NCI-H1694 (cell line): ENCODE results near the gene RAPGEF1.

Source experiments
- DNase-seq: peaks from one replicate; lab custom pipeline; 2025; lab: John Stamatoyannopoulos, UW

Gene RAPGEF1

GRCh38 chr9:131650254-131650653 lies 89.6 kb downstream of the RAPGEF1 start:
- DNase-seq: no peak

- no peak for DNase-seq
Observed at GRCh38 chr9:131649646-131650045, 90.2 kb downstream of the RAPGEF1 start.

- DNase-seq: no peak
Observed at GRCh38 chr9:131645078-131645776, 94.6 kb downstream of the RAPGEF1 start.

- no peak for DNase-seq
Observed at GRCh38 chr9:131642496-131643083, 97.3 kb downstream of the RAPGEF1 start.

- DNase-seq: no peak
Observed at GRCh38 chr9:131641618-131642495, 98.0 kb downstream of the RAPGEF1 start.

GRCh38 chr9:131640438-131641137 lies 99.3 kb downstream of the RAPGEF1 start:
- DNase-seq: no peak

- DNase-seq: no peak
Observed at GRCh38 chr9:131639769-131640437, 100.0 kb downstream of the RAPGEF1 start.

GRCh38 chr9:131636593-131636992 lies 103.3 kb downstream of the RAPGEF1 start:
- no peak for DNase-seq

GRCh38 chr9:131635892-131636291 lies 104.0 kb downstream of the RAPGEF1 start:
- no peak for DNase-seq

GRCh38 chr9:131635285-131635684 lies 104.6 kb downstream of the RAPGEF1 start:
- no peak for DNase-seq

- peak; percentile 55 for DNase-seq
Observed at GRCh38 chr9:131633491-131634031, 106.3 kb downstream of the RAPGEF1 start.

GRCh38 chr9:131631306-131631705 lies 108.6 kb downstream of the RAPGEF1 start:
- DNase-seq: no peak

- no peak for DNase-seq
Observed at GRCh38 chr9:131630205-131630831, 109.6 kb downstream of the RAPGEF1 start.

GRCh38 chr9:131629825-131630204 lies 110.1 kb downstream of the RAPGEF1 start:
- DNase-seq: no peak

GRCh38 chr9:131629226-131629500 lies 110.7 kb downstream of the RAPGEF1 start:
- DNase-seq: no peak

GRCh38 chr9:131628459-131629225 lies 111.2 kb downstream of the RAPGEF1 start:
- no peak for DNase-seq

GRCh38 chr9:131627648-131628458 lies 112.0 kb downstream of the RAPGEF1 start:
- DNase-seq: no peak

- DNase-seq: no peak
Observed at GRCh38 chr9:131627326-131627647, 112.6 kb downstream of the RAPGEF1 start.

- DNase-seq: no peak
Observed at GRCh38 chr9:131625790-131626670, 113.8 kb downstream of the RAPGEF1 start.
